CD14-positive monocyte (primary cell): Measurements from ENCODE around the gene ZDHHC11B. TPM values are rescaled to one million over a fixed set of nuclear protein-coding genes. Genes with fewer than 3 reads are reported as not detected.
"Not testable (repeated sequence)": the region's sequence is repeated elsewhere in the genome, so short reads cannot be mapped to it uniquely, and the experiment has no call there.

Experiments used
- DNase-seq, 3 donors: peaks; one replicate each; pipeline ENCODE4 v3.0.0-alpha.2; 2011 to 2022
- H2AFZ ChIP-seq: 2 replicates; pipeline ENCODE4 v1.6.0; 2012; ENCODE audit warnings: mild to moderate bottlenecking, low read depth, low read length, inconsistent platforms; ENCODE audit not compliant: insufficient read depth, poor library complexity, severe bottlenecking
- H3K27ac ChIP-seq, 2 donors: 1 replicate in 1 of 2; 2 replicates in 1 of 2; pipeline ENCODE4 v1.5.1; 2012 to 2013; ENCODE audit warnings: low read length in 2 of 2, control low read depth in 1 of 2, inconsistent platforms in 1 of 2, low read depth in 1 of 2, mild to moderate bottlenecking in 1 of 2
- H3K27me3 ChIP-seq, 2 donors: one replicate each; pipeline versions ENCODE4 v1.6.0 to v1.6.1; 2011 to 2013; ENCODE audit warnings: low read length in 2 of 2; ENCODE audit not compliant: control insufficient read depth in 2 of 2, insufficient read depth in 2 of 2
- H3K36me3 ChIP-seq, 2 donors: replicated peaks in 1 of 2; 1 replicate in 1 of 2; 2 replicates in 1 of 2; pipeline versions ENCODE4 v1.5.1 to v1.6.1; 2012 to 2013; ENCODE audit warnings: low read length in 2 of 2, control low read depth in 1 of 2, inconsistent platforms in 1 of 2, mild to moderate bottlenecking in 1 of 2; ENCODE audit not compliant: insufficient read depth in 2 of 2, control insufficient read depth in 1 of 2
- H3K4me1 ChIP-seq, 2 donors: 1 replicate in 1 of 2; 2 replicates in 1 of 2; pipeline versions ENCODE4 v1.5.1 to v1.6.1; 2012 to 2013; ENCODE audit warnings: low read length in 2 of 2, control low read depth in 1 of 2, inconsistent platforms in 1 of 2, mild to moderate bottlenecking in 1 of 2, moderate library complexity in 1 of 2; ENCODE audit not compliant: insufficient read depth in 2 of 2, control insufficient read depth in 1 of 2
- H3K4me2 ChIP-seq: replicated peaks from 2 replicates; pipeline ENCODE3; 2012; ENCODE audit warnings: low read length, moderate library complexity, mild to moderate bottlenecking; ENCODE audit not compliant: poor library complexity, severe bottlenecking; ENCODE audit errors: extremely low read depth
- H3K4me3 ChIP-seq, 3 experiments: fragments of 200-600 bp in 1 of 3; sonication (generic) in 1 of 3; replicated peaks in 1 of 3; 1 replicate in 2 of 3; 2 replicates in 1 of 3; pipeline ENCODE4 v1.5.1; 2011 to 2013; ENCODE audit warnings: low read length in 3 of 3, mild to moderate bottlenecking in 3 of 3, control low read depth in 2 of 3, low read depth in 2 of 3, inconsistent platforms in 1 of 3, moderate library complexity in 1 of 3
- H3K79me2 ChIP-seq: 2 replicates; pipeline ENCODE4 v1.6.0; 2012; ENCODE audit warnings: mild to moderate bottlenecking, control low read depth, inconsistent platforms, low read length, moderate library complexity; ENCODE audit not compliant: insufficient read depth
- H3K9ac ChIP-seq: 2 replicates; pipeline ENCODE4 v1.6.0; 2017; ENCODE audit warnings: low read length, mild to moderate bottlenecking; ENCODE audit not compliant: insufficient read depth, poor library complexity, severe bottlenecking
- H3K9me3 ChIP-seq, 2 donors: replicated peaks in 1 of 2; 1 replicate in 1 of 2; 2 replicates in 1 of 2; pipeline versions ENCODE4 v1.5.1 to v1.6.1; 2012 to 2013; ENCODE audit warnings: low read length in 2 of 2, control low read depth in 1 of 2; ENCODE audit not compliant: control insufficient read depth in 1 of 2, insufficient read depth in 1 of 2
- H4K20me1 ChIP-seq: 2 replicates; pipeline ENCODE4 v1.6.0; 2012; ENCODE audit warnings: mild to moderate bottlenecking, low read length, control low read depth, moderate library complexity; ENCODE audit not compliant: insufficient read depth
- H3K27ac Mint-ChIP-seq, 7 donors: one replicate each; pipeline ENCODE4 v1.8.0; 2020; ENCODE audit warnings: mild to moderate bottlenecking in 7 of 7, mixed read lengths in 7 of 7, moderate library complexity in 6 of 7, inconsistent platforms in 2 of 7
- H3K27me3 Mint-ChIP-seq, 3 donors: one replicate each; pipeline ENCODE4 v1.8.0; 2021 to 2022; ENCODE audit warnings: low read depth in 3 of 3, mild to moderate bottlenecking in 3 of 3, mixed read lengths in 3 of 3, moderate library complexity in 3 of 3, inconsistent platforms in 1 of 3
- H3K36me3 Mint-ChIP-seq, 2 donors: one replicate each; pipeline ENCODE4 v1.8.0; 2020; ENCODE audit warnings: mixed read lengths in 2 of 2, inconsistent platforms in 1 of 2, mild to moderate bottlenecking in 1 of 2
- H3K4me1 Mint-ChIP-seq: one replicate; pipeline ENCODE4 v1.8.0; 2020; ENCODE audit warnings: mild to moderate bottlenecking, mixed read lengths
- H3K4me3 Mint-ChIP-seq, 2 donors: one replicate each; pipeline ENCODE4 v1.8.0; 2020; ENCODE audit warnings: mild to moderate bottlenecking in 2 of 2, mixed read lengths in 2 of 2, moderate library complexity in 1 of 2
- H3K9me3 Mint-ChIP-seq, 7 donors: one replicate each; pipeline ENCODE4 v1.8.0; 2020 to 2022; ENCODE audit warnings: mixed read lengths in 7 of 7, mild to moderate bottlenecking in 6 of 7, moderate library complexity in 6 of 7, inconsistent platforms in 2 of 7
- WGBS: methylation state at CpG from one replicate; pipeline ENCODE4 v1.1.5; 2013; ENCODE audit warnings: missing lambda C conversion rate; ENCODE audit not compliant: insufficient coverage; 5-methylcytosine and 5-hydroxymethylcytosine counted together
- intact Hi-C, 2 donors: fragments of 100-400 bp; cut with micrococcal nuclease; formaldehyde crosslinking; loops; one replicate each; pipeline versions ENCODE4 v1.15.0 to v1.15.1; 2023
- polyA plus RNA-seq, 3 donors: library from polyadenylated mRNA; depleted of rRNA in 1 of 3; unstranded in 2 of 3; stranded (reverse) in 1 of 3; fragments of 300-500 nt in 2 of 3; fragments of >200 nt in 1 of 3; fragmentation: Illumina TruSeq in 2 of 3; gene quantifications; 1 replicate in 2 of 3; 2 replicates in 1 of 3; pipeline ENCODE4 v1.2.3, GENCODE V29; 2012 to 2021

ZDHHC11B gene
- polyA plus RNA-seq, 3 donors = not detected

DNA sequence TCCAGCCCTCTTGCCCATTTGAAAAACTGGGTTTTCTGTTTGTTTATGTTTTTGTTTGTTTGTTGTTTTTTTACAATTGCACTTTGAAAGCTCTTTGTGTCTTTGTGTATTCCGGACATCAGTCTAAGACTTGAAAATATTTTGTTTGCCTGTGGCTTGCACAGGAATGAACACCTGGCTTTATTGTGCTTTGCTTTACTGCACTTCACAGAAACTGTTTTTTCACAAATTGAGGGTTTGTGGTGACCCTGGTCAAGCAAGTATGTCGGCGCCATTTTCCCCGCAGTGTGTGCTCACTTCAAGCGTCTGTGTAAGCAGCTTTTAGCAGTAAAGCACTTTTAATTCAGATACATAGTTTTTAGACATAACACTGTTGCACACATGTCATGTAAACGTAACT, 42.3 kb downstream of the ZDHHC11B start:
- H3K36me3 ChIP-seq, H3K9ac ChIP-seq, H3K9me3 Mint-ChIP-seq, H3K27me3 ChIP-seq, DNase-seq, H3K79me2 ChIP-seq, H3K27ac ChIP-seq, H3K27ac Mint-ChIP-seq, H4K20me1 ChIP-seq, H3K27me3 Mint-ChIP-seq, H3K4me1 Mint-ChIP-seq, H3K4me2 ChIP-seq, H3K4me3 ChIP-seq, H3K4me1 ChIP-seq, H2AFZ ChIP-seq, H3K9me3 ChIP-seq, H3K4me3 Mint-ChIP-seq, intact Hi-C loops, H3K36me3 Mint-ChIP-seq: not testable (repeated sequence)
- no CpG with 5 or more reads among the region's 6 CpGs for WGBS

DNA sequence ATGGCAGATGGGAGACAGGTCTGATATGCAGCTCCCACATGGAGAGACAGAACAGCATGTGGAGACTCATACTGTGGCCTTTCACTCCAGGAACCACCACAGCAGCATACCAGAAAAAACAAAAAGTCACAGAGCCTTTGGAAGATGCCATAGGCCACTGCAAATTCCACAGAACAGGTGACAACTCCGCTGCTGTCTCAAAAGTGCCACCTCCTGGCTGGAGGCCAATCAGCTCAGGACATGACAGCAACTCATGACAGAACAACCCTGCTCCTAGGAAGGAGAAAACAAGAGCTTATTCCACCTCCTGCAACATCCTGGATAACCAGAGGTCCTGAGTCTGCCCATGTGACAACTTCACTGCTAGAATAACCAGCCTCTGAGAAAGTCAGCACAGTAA, 50.4 kb downstream of the ZDHHC11B start:
- DNase-seq, H2AFZ ChIP-seq, H3K4me2 ChIP-seq, H3K27me3 ChIP-seq, H3K9me3 ChIP-seq, H3K4me3 Mint-ChIP-seq, H3K27ac ChIP-seq, H3K4me3 ChIP-seq, H3K9ac ChIP-seq, H3K9me3 Mint-ChIP-seq, H3K4me1 Mint-ChIP-seq, H3K27me3 Mint-ChIP-seq, H3K27ac Mint-ChIP-seq, H3K36me3 ChIP-seq, H3K79me2 ChIP-seq, intact Hi-C loops, H4K20me1 ChIP-seq, H3K36me3 Mint-ChIP-seq, H3K4me1 ChIP-seq: not testable (repeated sequence)
- WGBS = no CpG with 5 or more reads among the region's 1 CpG

DNA sequence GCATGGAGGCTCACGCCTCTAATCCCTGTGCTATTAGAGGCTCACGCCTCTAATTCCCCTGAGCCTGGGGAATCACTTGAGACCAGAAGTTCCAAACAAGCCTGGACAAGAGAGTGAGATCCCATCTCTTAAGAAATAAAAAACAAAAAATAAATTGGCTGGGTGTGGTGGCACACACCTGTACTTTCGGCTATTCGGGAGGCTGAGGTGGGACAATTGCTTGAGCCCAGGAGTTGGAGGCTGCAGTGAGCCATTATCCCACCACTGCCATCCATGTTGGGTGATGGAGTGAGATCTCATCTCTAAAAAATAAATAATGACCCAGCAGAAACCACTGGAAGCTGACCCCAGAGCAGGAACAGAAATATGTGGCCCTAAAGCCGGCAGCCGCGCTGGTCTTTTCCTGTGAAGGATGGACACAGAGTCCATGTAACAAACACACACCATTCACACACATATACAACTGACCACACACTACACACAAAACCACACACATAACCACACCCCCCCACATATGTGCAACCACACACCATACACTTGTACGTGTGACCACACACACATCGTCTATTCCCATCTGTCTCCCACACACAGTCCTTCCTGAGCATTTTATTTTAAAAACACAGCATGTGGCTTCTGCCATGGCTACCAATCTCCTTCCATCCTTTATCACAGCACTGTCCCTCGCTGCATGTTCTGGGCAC, 51.6 kb downstream of the ZDHHC11B start:
- H3K27ac ChIP-seq, H3K36me3 ChIP-seq, H3K9me3 Mint-ChIP-seq, H2AFZ ChIP-seq, H3K27ac Mint-ChIP-seq, H3K79me2 ChIP-seq, H3K4me1 ChIP-seq, H4K20me1 ChIP-seq, intact Hi-C loops, H3K4me1 Mint-ChIP-seq, H3K36me3 Mint-ChIP-seq, H3K4me3 Mint-ChIP-seq, H3K27me3 Mint-ChIP-seq, H3K4me3 ChIP-seq, H3K4me2 ChIP-seq, H3K9ac ChIP-seq, H3K27me3 ChIP-seq, DNase-seq, H3K9me3 ChIP-seq: not testable (repeated sequence)
- 96% methylated on average over 5 of the region's 10 CpGs for WGBS

DNA sequence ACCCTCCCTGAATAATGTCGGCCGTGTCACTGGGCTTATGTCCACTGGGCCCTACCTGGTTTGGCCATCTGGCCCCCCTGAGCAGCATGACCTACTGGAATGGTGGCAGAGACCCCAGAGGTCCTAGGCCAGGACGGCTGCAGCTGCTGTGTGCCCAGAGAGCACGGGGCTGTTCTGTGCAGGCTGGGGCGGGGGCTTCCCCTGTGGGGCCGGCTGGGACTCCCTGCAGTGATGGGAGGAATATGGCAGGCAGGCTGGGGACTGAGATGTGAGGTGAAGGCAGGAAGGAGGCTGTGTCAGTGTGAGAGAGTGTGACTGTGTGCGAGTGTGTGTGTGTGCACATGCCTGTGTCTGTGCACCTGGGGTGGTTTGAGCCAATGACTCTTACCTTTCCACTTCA, 55.3 kb downstream of the ZDHHC11B start:
- H3K27ac Mint-ChIP-seq, H3K79me2 ChIP-seq, H3K27me3 ChIP-seq, H3K4me3 ChIP-seq, H4K20me1 ChIP-seq, H3K4me1 Mint-ChIP-seq, H3K4me1 ChIP-seq, H2AFZ ChIP-seq, DNase-seq, H3K27me3 Mint-ChIP-seq, H3K36me3 Mint-ChIP-seq, intact Hi-C loops, H3K36me3 ChIP-seq, H3K4me2 ChIP-seq, H3K4me3 Mint-ChIP-seq, H3K27ac ChIP-seq, H3K9me3 ChIP-seq, H3K9me3 Mint-ChIP-seq, H3K9ac ChIP-seq: not testable (repeated sequence)
- no CpG with 5 or more reads among the region's 7 CpGs for WGBS
